K562 (cell line): Measurements from ENCODE around the gene ZNF839. TPM values are rescaled to one million over a fixed set of nuclear protein-coding genes. Genes with fewer than 3 reads are reported as not detected.

Experiments
- CBFA2T3 ChIP-seq: fragments of 450-650 bp; IDR thresholded peaks from 2 replicates; pipeline ENCODE4 v1.6.1; 2017
- CEBPZ ChIP-seq: fragments of 150-350 bp; IDR thresholded peaks from 2 replicates; pipeline ENCODE4 v1.6.1; 2014; ENCODE audit warnings: low read depth, mild to moderate bottlenecking, low read length, borderline replicate concordance
- FOXK2 ChIP-seq, 2 experiments: fragments of 450-650 bp; IDR thresholded peaks in 1 of 2; conservative IDR thresholded peaks in 1 of 2; 2 replicates each; pipeline ENCODE4 v1.6.1; 2016; ENCODE audit warnings: low read depth in 2 of 2, mild to moderate bottlenecking in 1 of 2
- GATA2 ChIP-seq: sonication (generic); formaldehyde crosslinking; IDR thresholded peaks from 2 replicates; pipeline ENCODE4 v1.4.0; 2020; ENCODE audit warnings: mild to moderate bottlenecking, missing genetic modification reagents
- HDAC8 ChIP-seq: fragments of 450-650 bp; IDR thresholded peaks from 2 replicates; pipeline ENCODE4 v1.6.1; 2016; ENCODE audit warnings: mild to moderate bottlenecking, missing genetic modification characterization, moderate library complexity, missing compliant biosample characterization
- MAFF ChIP-seq: IDR thresholded peaks from 2 replicates; pipeline ENCODE4 v1.6.1; 2012; ENCODE audit warnings: low read length, improper control_type of control experiment
- MNT ChIP-seq, 2 experiments: fragments of 450-650 bp; conservative IDR thresholded peaks; 2 replicates each; pipeline ENCODE4 v1.6.1; 2017; ENCODE audit warnings: mild to moderate bottlenecking in 2 of 2, moderate library complexity in 2 of 2
- NFRKB ChIP-seq: fragments of 450-650 bp; IDR thresholded peaks from 2 replicates; pipeline ENCODE4 v1.6.1; 2016; ENCODE audit warnings: low read depth
- NKRF ChIP-seq: fragments of 450-650 bp; IDR thresholded peaks from 2 replicates; pipeline ENCODE4 v1.6.1; 2016; ENCODE audit warnings: borderline replicate concordance
- RAD51 ChIP-seq: fragments of 450-650 bp; IDR thresholded peaks from 2 replicates; pipeline ENCODE4 v1.7.1; 2016; ENCODE audit warnings: low read depth, mild to moderate bottlenecking, borderline replicate concordance
- RB1 ChIP-seq: fragments of 450-650 bp; IDR thresholded peaks from 2 replicates; pipeline ENCODE4 v1.6.1; 2017; ENCODE audit warnings: low read depth, mild to moderate bottlenecking
- SAP30 ChIP-seq: fragments of 200-600 bp; sonication (generic); IDR thresholded peaks from 2 replicates; pipeline ENCODE4 v1.6.1; 2012; ENCODE audit warnings: borderline replicate concordance, low read depth, mild to moderate bottlenecking, moderate library complexity, low read length, control low read depth, inconsistent platforms; ENCODE audit not compliant: insufficient read depth, poor library complexity, severe bottlenecking
- SMARCC2 ChIP-seq: fragments of 450-650 bp; IDR thresholded peaks from 2 replicates; pipeline ENCODE4 v1.6.1; 2017; ENCODE audit warnings: antibody characterized with exemption, moderate library complexity, mild to moderate bottlenecking, low read depth
- SRSF7 ChIP-seq: fragments of 200-400 bp; formaldehyde crosslinking; optimal IDR thresholded peaks from 2 replicates; pipeline ENCODE3; 2017; ENCODE audit warnings: mild to moderate bottlenecking, low read depth, low read length
- ZBTB43 ChIP-seq: sonication (generic); formaldehyde crosslinking; IDR thresholded peaks from 2 replicates; pipeline ENCODE4 v1.8.0; 2023; ENCODE audit warnings: mild to moderate bottlenecking, missing genetic modification reagents
- ZNF134 ChIP-seq: fragments of 250-450 bp; sonication (Bioruptor Pico); conservative IDR thresholded peaks from 2 replicates; pipeline ENCODE4 v1.4.0; 2020
- ZNF224 ChIP-seq: sonication (generic); formaldehyde crosslinking; IDR thresholded peaks from 2 replicates; pipeline ENCODE4 v1.8.0; 2022; ENCODE audit warnings: mild to moderate bottlenecking, missing genetic modification reagents
- ZNF23 ChIP-seq: fragments of 250-450 bp; sonication (Bioruptor Pico); IDR thresholded peaks from 2 replicates; pipeline ENCODE4 v1.4.0; 2020; ENCODE audit warnings: mild to moderate bottlenecking
- ZNF316 ChIP-seq: fragments of 450-650 bp; IDR thresholded peaks from 2 replicates; pipeline ENCODE4 v1.6.1; 2016
- ZNF408 ChIP-seq: fragments of 250-450 bp; sonication (Bioruptor Pico); IDR thresholded peaks from 2 replicates; pipeline ENCODE4 v1.4.0; 2020; ENCODE audit warnings: low read depth, mild to moderate bottlenecking, moderate library complexity
- polyA plus RNA-seq, 8 experiments: library from polyadenylated mRNA; depleted of rRNA in 4 of 8; stranded (reverse) in 5 of 8; unstranded in 3 of 8; fragments of >200 nt; fragmentation: Nextera tagmentation in 2 of 8; fragmentation: Illumina TruSeq in 1 of 8; extraction: Ambion mirVana in 2 of 8; extraction: Trizol in 1 of 8; gene quantifications; 2 replicates each; pipeline versions ENCODE4 v1.2.1 to v1.2.3, GENCODE V29; 2011 to 2014; ENCODE audit warnings: inconsistent platforms in 1 of 8, missing spikeins in 1 of 8
- total RNA-seq, 7 experiments: library from RNA; depleted of rRNA in 6 of 7; stranded (reverse); fragments of >200 nt in 6 of 7; fragmentation: Illumina TruSeq in 2 of 7; extraction: Trizol in 2 of 7; gene quantifications; 2 replicates each; pipeline versions ENCODE4 v1.2.1 to v1.2.3, GENCODE V29; 2011 to 2021; ENCODE audit warnings: low replicate concordance in 1 of 7

Gene ZNF839
- total and polyA plus RNA-seq, 9 of the 15 experiments (the other 6 are each of a cell fraction or from before 2014, with no cell fraction given), result 0.42 to 8.4 (median 5.7) TPM

GRCh38 chr14:102304611-102305506 is 14.7 kb upstream of the ZNF839 start, which contains the start of gene MOK (continued):
- TF ChIP-seq HDAC8 (tag) (no peak), GATA2 (no peak), NKRF (peak; percentile 98), ZNF134 (CRISPR knock-in tag) (no peak), ZNF316 (no peak), ZNF408 (no peak), SAP30 (peak; percentile 98), SMARCC2 (no peak), NFRKB (no peak), ZNF23 (no peak), SRSF7 (no peak), MAFF (no peak), CBFA2T3 (no peak), RB1 (no peak), CEBPZ (no peak), FOXK2 (conservative IDR thresholded peaks at IDR 0.05 in 1 of 2, IDR thresholded peaks at IDR 0.05 in 1 of 2; ENCODE audit: low read depth in 2 of 2) (peak; percentile 70 to 80; a peak in 3 of 4 replicates), MNT (conservative IDR thresholded peaks at IDR 0.05) (peak; percentile 68 to 88), ZBTB43 (no peak), RAD51 (no peak), ZNF224 (no peak)
